HG03565 (cell line): ENCODE data around the gene XYLB.
"Not testable (repeated sequence)": the region's sequence is repeated elsewhere in the genome, so short reads cannot be mapped to it uniquely, and the experiment has no call there.

Experiments used
- ATAC-seq: cut with Tn5 transposase; IDR thresholded peaks from one replicate; pipeline ENCODE4 v1.9.1; 2021; ENCODE audit warnings: mild to moderate bottlenecking, moderate library complexity; ENCODE audit not compliant: unreplicated experiment

XYLB gene

GRCh38 chr3:38320638-38321037, 25.9 kb upstream of the XYLB start:
- not testable (repeated sequence) for ATAC-seq

- ATAC-seq: no peak
These were observed 23.5 kb upstream of the XYLB start for GRCh38 chr3:38323060-38323459.

GRCh38 chr3:38325256-38325655, 21.3 kb upstream of the XYLB start:
- ATAC-seq: no peak

GRCh38 chr3:38327335-38328009, 19.1 kb upstream of the XYLB start:
- no peak for ATAC-seq

DNA sequence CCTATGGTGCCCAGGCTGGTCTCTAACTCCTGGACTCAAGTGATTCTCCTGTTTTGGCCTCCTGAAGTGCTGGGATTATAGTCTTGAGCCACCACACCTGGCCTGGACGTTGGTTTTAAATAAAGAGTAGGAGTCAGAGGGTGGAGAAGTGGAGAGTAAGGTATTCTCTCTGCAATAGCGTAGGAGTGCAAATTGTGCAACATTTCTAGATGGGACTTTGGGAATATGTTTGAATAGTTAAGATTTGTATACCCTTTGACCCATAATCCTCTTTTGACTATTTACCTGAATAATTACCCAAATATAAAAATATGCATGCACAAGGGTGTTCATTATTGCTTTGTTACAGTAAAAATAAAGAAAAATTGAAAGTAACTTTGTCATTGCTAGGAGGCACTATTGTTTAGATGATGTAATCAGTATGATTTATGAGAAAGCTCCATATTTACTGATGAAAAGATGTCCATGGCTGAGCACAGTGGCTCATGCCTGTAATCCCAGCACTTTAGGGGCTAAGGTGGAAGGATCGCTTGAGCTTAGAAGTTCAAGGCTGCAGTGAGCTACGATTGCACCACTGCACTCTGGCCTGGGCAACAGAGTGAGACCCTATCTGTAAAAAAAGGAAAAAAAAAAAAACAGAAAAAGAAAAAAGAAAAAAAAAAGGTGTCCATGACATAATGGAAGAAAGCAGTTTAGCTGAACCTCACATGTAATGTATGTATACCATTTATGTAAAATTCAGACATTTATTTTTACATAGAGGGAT, 15.1 kb upstream of the XYLB start:
- ATAC-seq: no peak

DNA sequence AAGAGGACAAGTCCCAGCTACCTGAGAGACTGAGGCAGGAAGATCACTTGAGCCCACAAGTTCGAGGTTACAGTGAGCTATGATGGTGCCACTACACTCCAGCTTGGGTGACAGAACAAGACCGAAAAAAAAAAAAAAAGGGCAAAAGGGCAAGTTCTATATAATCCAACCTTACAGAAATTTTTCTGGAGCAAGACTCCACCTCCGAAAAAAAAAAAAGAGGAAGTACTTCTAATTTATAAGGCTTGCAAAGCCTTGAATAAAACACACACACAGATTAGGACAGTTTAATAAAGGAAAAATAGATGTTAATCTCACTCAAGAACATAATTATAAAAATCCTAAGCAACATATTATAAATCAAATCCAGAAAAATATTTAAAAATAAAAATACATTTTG, 14.4 kb upstream of the XYLB start:
- no peak for ATAC-seq

DNA sequence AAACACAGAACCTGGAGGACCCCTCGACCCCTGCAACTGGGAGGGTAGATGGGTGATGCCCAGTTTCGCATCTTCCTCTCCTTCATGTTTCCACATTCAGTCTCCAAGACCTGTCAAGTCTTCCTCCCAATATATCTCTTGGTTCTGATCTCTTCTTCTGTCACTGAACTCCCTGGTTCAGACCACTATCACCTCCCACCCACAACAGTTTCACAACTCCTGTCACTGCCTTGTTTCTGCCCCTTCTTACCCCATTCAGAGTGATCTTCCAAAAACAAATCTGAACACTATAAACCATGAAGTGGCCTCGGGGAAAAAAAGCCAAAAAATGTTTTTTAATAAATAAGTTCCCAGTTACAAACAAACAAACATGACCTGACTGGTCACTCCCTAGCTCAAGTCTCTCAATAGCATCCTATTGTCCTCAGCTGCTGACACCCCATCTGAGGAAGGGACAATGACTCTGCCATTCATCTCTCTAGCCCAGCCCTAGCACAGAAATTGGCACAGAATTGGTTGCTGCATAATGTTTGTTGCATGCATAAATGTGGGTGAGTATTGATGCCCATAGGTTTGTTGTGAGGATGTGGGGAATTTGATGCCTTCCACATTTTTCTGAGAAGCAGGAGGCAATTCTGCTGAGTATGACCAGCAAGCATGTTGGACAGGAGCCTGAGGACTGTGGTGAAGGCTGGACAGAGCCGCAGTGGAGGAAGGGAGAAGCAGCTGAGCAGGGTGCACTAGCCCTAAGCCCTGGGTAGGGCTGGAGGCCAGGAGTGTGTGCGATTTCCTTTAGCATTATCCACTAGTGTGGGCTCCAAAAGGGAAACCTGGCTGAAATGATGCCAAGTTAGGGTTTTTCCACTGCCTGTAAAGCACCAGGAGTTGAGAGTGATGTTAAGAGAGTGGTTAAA, 12.2 kb upstream of the XYLB start:
- ATAC-seq: no peak

DNA sequence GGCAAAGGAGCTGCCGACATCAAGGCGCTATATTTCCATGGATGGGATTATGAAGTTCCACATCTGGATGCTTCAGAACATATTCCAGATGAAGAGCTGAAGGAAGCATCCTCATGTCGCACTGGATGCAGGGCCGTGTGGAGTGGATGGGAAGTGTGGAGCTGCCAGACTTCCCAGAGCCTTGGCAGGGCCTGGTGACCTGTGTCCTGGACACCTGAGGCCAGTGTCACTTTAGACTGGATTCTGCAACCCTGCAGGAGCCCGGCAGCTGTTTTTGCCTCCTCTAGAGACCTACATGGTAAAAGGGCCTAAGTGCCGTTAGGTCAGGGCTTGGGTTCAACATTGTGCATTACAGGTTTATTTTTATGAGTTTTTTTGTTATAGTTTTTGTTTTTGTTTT, 11.3 kb upstream of the XYLB start:
- ATAC-seq: no peak

GRCh38 chr3:38337703-38338102, 8.9 kb upstream of the XYLB start:
- ATAC-seq: no peak

- no peak for ATAC-seq
These were observed 2.6 kb upstream of the XYLB start for GRCh38 chr3:38343797-38344594.

- ATAC-seq: peak; percentile 12
These were observed 552 bp upstream of the XYLB start for GRCh38 chr3:38345879-38346586.

- no peak for ATAC-seq
These were observed 1.0 kb downstream of the XYLB start for GRCh38 chr3:38347421-38348200.

DNA sequence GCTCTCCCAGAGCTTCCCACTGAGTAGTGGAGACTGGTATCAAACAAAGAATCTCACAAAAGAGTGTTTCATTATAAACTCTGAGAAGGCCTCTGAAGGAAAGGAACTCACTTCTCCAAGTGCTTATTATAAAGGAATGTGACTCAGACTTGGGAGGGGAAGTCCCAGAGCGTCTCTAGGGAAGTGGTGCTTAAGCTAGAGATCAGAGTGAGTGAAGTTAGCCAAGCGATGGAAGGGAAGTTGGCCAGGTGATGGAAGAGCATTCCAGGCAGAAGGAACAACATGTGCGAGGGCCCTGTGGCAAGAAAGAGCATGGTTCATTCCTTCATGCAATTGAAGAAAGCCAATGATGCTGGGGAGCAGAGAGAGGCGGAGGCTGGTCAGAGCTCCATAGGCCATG, 2.3 kb downstream of the XYLB start:
- no peak for ATAC-seq

GRCh38 chr3:38349684-38350359, 3.2 kb downstream of the XYLB start:
- ATAC-seq: no peak

DNA sequence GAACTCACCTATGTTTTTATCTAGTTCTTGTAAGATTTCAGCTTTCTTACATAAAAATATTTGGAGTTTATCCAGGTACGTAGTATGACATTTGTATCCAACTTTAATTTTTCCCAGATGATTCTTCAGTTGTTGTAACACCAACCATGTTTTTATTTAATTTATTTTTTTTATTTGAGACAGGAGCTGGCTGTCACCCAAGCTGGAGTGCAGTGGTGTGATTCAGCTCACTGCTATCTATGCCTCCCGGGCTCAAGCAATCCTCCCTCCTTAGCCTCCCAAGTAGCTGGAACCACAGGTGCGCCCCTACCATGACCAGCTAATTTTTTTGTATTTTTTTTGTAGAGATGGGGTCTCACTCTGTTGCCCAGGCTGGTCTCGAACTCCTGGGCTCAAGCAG, 6.6 kb downstream of the XYLB start:
- ATAC-seq: no peak

DNA sequence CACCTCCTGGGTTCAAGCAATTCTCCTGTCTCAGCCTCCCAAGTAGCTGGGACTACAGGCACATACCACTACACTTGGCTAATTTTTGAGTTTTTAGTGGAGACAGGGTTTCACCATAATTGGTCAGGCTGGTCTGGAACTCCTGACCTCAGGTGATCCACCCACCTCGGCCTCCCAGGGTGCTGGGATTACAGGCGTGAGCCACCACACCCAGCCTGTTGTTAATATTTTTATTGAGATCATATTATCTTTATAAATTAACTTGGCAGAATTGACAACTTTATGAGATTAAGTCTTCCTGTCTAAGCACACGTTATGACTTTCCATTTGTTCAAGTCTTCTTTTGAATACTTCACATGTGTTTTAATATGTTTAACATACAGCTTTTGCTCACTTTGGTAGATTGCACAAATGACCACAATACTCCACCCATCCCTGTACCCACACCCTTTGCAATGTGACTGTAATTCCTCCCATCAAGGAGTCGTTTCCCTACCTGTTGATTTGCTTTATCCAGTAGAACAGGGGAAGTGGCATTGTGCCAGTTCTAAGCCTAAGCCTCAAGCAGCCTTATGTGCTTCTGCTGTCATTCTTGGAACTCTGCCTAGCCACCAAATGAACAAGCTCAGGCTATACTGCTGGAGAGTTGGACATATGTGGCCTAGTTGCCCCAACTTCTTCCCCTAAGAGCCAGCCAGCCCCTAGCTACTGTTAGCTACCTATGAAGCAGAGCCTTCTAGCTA, 8.2 kb downstream of the XYLB start:
- no peak for ATAC-seq

DNA sequence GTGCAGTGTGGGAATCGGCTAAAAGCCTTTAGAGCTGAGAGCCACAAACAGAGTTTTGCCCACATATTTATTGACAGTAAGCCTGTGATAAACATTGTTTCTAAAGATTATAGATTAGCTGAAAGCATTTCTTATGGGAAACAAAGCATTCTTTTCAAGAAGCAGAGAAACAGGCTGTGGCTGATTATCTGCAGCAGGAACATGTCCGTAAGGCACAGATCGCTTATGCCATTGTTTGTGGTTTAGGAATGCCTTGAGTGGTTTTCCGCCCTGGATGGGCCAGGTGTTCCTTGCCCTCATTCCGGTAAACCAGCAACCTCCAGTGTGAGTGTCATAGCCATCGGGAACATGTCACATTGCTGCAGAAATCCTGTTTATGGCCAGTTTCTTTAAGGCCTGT, 12.5 kb downstream of the XYLB start:
- ATAC-seq: no peak

- no peak for ATAC-seq
These were observed 13.8 kb downstream of the XYLB start for GRCh38 chr3:38360345-38360744.
